ENCODE results near the gene SUSD5. TPM values are rescaled to one million over a fixed set of nuclear protein-coding genes. Genes with fewer than 3 reads are reported as not detected.

Gene SUSD5
- 1.7 and 2.0 TPM in 2 replicates for total RNA-seq (2014; rRNA removed; shearing (Covaris generic))
- 0.76 and 2.5 TPM in 2 replicates for polyA plus RNA-seq (2014; cell fraction: nucleus; rRNA removed)

DNA sequence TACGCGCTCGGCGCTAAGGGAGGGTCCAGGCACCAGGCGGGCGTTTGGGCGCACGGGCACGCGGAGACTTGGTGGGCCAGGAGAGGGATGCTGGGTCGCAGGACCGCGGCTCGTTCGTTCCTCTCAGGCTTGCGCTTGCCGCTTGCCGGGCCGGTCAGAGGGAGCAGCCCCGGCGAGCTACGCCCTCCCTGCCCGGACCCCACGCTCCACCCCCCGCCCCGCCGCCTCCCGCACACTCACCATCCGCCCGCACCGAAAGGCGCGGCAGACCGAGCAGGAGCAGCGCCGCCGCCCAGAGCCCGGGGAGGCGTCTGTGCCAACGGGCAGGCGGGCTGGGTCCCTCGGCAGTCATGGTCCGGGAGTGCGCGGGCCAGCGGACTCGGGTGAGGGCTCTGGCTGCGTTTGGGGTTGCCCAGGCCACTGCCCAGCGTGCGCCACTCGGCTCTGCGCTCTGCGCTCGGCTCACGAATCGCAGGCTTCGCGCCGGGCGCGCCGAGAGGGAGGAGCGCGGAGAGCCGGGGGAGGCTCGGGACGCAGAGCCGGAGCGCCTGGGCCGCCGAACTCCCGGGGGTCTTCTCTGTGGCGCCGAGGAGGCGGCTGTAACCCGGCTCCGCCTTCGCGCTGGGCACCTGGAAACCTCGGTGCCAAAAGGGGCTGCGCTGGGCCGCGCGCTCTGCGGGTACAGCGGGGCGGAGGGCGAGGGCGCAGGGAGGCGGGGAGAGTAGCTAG, at the start of gene SUSD5:
Gene SUSD5 (minus strand): TSS at position 365 of the 729 bp plus-strand sequence. CDS start 13 bp downstream, at position 352.
- peak; percentile 21 for DNase-seq (ENCODE audit: extremely low read depth, low read depth)

DNA sequence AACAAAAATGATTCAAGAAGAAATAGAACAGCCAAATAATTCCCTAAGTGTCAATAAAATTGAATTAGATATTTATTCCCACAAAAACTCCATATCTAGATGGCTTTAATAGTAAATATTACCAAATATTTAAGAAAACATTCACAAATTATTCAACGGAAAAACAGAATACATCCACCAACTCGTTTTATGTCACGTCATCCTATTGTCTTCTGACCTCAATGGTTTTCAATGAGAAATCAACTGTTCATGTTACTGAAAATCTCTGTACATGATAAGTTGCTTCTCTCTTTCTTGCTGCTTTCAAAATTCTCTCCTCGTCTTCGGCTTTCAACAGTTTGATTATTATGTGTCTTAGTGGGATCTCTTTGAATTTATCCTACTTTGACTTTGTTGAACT, 41.5 kb upstream of the SUSD5 start:
- DNase-seq (ENCODE audit: extremely low read depth, low read depth), result no peak

DNA sequence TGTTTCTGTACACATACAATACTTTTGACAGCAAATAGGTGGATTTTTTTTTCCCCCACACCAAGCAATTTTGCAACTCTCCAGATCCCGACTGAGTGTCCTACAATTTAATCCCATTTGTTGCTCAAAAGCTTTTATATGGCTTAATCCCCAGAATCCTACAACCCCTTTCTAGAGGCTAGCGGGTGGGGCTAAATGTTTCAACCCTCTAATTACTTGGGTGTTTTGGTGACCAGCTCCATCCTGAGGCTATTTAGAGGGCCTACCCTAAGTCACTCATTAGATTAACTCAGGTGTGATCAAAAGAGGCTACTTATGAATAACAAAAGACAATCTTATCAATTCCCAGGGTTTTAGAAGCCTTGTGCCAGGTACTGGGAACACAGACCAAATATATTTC, 37.6 kb upstream of the SUSD5 start:
- no peak for DNase-seq (ENCODE audit: extremely low read depth, low read depth)

DNA sequence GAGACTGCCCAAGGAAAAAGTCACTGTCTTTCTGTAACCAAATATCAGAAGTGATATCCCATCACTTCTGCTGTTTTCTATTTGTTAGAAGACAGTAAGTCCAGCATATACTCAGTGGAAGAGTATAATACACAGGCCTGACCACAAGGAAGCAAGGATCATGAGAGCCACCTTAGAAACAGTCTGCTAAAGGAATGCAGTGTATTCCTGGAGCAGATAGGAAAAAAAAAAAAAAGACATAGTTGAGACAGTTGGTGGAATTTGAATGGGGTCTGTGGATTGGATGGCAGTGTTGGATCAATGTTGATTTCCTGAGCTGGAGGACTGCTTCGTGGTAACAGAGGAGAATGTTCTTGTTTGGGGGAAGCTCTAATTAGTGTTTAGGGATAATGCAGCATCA, 32.1 kb upstream of the SUSD5 start:
- no peak for DNase-seq (ENCODE audit: extremely low read depth, low read depth)

DNA sequence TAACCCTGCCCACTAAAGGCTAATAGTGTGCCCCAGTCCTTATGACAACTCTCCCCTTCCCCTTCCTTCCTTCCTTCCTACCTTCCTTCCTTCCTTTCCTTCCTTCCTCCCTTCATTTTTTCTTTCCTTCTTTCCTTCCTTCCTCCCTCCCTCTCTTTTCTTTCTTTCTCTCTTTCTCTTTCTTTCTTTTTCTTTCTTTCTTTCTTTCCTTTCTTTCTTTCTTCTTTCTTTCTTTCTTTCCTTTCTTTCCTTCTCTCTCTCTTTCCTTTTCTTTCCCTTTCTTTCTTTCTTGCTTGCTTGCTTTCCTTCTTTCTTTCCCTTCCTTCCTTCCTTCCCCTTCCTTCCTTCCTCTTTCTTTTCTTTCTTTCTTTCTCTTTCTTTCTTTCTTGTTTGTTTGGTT, 28.2 kb upstream of the SUSD5 start:
- no peak for DNase-seq (ENCODE audit: extremely low read depth, low read depth)

DNA sequence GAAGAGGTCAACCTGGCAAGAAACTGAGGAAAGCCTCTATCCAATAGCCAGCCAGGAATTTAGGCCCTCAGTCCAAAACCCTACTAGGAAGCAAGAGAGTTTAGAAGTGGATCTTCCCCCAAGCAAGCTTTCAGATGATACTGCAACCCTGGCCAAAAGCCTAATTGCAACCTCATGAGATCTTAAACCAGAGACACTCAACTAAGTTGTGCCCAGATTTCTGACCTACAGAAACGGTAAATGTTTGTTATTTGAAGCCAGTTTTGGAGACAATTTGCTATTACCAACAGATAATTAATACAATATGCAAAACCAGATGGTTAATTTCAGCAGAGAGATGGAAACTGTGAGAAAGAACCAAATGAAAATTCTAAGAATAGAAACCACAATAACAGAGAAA, 21.7 kb upstream of the SUSD5 start:
- no peak for DNase-seq (ENCODE audit: extremely low read depth, low read depth)

DNA sequence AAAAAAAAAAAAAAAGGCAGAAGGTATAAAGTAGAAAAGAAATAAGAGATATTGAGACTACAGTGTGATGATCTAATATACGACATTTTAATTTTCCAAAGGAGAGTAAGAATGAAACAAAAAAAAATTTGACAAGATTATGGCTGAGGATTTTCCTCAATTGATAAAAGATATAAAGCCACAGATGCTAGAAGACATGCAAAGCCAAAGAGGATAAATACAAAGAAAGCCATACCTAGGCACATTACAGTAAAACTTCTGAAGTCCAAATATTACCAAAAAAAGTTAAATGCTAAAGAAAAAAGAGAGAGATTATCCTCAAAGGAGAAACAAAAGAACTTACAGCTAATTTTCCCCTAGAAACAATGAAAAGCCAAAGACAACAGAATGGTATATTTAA, 20.3 kb upstream of the SUSD5 start:
- no peak for DNase-seq (ENCODE audit: extremely low read depth, low read depth)

DNA sequence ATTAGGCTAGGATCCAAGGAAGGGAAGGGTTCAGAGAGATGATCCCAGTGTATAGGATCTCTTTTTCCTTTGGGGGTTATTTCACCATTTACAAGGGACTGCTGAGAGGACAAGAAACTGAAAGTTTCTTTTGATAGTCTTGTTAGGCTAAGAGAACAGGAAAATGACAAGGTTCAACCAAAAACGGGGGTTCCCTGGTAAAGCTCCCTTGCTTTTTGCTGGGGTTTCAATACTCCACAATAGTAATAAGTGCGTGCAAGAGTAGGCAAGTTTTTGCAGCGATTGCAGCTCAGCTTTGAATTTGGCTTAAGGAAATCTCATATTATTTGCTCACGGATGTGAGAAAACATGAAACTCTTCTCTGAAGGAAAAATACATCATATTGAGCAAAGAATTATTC, 18.8 kb upstream of the SUSD5 start:
- DNase-seq (ENCODE audit: extremely low read depth, low read depth), result no peak

DNA sequence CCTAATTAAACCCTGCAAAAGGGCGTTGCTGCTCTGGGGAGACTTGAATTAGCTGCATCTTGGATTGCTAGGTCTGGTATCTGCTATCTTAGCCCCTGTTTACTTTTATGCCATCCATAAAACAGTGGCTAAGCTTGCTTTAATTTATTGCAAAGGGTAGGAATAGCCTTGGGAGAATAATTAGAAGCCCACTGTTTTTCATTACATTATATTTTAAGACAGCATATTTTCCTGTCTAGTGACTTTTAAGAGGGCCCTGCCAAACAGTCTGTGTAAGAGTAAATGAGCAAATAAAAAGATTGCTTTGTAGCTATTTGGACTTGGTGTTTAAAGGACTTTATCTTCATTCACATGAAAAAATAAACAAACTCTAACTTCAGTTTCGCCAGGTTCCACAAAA, 17.4 kb upstream of the SUSD5 start:
- no peak for DNase-seq (ENCODE audit: extremely low read depth, low read depth)

DNA sequence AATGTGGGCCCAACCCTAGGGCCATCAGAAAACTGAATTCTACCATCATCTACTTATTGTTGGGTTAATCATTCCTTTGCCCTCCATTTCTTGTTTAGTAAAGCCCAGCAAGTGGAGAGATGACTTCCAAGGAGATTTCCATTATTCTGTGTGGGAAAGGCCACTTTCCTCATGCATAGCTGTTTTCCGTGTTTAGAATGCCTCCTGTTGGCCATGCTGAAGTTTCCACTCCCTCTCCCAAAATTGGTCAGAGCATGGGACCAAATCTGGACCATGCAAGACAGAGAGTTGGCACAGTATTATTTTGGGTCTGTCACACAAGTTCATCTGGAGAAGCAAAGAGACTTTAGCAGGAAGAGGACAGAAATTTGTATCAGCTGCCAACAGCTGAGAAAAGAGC, 15.3 kb upstream of the SUSD5 start:
- no peak for DNase-seq (ENCODE audit: extremely low read depth, low read depth)

DNA sequence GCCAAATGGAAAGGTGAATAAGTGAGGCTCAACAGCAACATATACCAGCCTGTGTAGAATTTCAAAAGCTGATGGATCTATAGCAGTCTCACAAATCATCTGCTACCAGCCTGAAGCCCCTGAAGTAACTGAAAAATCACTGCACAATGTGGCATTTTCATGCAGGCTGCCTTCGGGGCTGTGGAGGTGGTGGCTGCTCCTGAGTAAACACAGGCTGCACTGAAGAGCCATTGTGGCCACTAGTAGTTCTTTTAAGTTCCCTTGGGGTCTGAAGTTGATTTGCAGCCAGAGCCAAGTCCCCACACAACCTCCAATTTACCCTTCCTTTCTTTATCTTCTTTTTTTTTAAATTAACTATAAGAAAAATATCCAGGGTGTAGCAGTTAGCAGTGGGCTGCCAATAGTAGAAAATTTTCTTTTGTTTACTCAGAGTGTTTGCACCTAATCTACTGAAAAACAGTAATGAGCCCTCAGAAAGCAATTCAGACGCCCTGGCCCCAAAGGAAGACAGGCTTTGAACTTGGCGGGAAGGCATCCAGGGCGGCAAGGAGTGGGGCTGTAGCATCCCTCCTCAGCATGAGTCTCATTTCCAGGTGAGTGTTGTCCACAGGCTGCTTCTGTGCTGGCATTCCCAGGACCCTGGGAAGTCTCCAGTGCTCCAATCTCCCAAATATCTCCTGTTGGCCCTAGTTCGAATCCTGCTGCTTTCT, 13.3 kb upstream of the SUSD5 start:
- no peak for DNase-seq (ENCODE audit: extremely low read depth, low read depth)

DNA sequence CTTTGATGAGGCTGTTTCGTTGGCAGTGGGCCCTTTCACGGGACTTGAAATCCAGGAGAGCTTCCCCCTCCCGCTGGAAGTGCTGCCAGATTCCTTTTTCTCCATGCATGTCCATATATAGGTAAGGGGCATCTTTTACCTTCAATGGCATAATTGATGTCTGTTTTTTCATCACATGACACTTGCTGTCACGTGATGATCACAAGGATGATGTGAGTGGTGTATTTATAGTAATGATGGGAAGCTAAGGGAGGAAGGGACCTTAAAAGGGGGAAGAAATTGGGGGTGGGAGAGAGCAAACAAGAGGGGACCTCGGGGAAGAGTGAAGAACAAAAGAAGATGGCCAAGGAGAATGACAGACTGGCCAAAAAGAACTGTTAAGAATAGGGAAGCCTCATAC, 11.3 kb upstream of the SUSD5 start:
- no peak for DNase-seq (ENCODE audit: extremely low read depth, low read depth)

DNA sequence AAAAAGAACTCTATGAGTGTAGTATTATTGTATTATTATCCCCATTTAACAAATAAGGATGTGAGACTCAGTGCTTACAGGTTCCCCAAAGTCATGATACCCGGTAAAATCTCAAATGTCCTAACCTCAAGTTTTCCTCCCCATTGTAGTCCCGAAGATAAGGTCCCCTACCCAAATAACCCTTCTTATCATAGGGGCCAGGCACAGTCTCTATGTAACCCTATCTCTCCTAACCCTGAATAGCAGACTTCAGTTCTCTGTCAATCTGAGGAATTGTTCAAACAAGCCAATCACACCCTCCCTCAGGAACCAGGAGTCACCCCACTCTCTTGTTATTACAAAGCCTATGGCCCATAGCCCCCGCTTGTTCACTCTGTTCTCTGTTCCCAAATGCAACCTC, 10.5 kb upstream of the SUSD5 start:
- DNase-seq (ENCODE audit: extremely low read depth, low read depth), result no peak

DNA sequence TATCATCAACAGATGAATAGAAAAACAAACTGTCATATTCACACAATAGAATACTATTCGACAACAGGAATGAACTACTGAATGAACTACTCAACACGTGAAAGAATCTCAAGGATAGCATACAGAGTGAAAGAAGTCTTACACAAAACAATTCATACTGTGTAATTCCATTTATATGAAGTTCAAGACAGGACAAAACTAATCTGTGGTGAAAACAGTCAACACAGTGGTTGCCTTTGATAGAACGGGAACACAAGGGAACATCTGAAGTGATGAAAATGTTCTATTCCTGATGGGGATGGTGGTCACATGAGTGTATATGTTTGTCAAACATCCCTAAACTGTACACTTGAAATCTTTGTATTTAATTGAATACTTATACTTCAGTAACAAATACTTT, 2.6 kb upstream of the SUSD5 start:
- no peak for DNase-seq (ENCODE audit: extremely low read depth, low read depth)

DNA sequence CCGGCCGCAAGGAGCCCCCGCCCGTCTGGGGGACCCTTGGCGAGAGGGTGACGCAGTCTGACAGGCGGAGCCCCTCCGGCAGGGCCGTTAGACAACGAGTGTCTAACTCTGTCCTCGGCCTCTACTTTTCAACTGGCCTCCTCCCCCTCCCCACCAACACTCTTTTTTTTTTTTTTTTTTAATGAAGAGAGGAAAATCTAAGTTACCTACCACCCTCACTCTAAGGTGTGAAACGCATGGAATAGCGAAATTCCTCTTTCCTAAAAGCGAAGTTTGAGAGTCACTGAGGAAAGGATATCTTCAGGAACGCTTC, 521 bp upstream of the SUSD5 start:
- no peak for DNase-seq (ENCODE audit: extremely low read depth, low read depth)

DNA sequence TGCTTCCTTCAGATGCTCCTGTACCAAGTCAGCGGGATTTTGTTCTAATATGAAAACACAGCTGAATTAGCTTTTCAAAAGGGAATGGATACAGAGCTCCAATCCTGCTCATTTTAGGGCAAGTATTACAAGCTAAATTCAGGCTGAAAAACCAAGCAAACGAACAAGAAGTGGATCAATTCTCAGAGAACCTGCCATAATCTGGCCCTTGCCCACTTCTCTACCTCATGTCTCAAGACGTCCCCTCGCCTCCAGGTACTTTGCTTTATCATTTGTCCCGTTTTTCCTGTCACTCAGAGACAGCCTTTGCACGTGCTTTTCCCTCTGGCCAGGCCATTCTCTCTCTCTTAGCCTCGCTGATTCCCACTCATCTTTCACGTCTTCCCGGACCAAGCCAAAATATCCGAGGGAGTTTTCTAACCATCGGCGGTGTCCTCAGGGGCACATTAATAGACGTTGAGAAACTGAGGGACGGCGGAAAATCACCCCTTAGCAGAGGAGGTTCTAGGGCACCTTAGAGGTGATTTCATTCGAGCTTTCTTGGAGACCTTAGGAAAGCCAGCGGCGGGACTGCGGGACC, 654 bp downstream of the SUSD5 start:
- no peak for DNase-seq (ENCODE audit: extremely low read depth, low read depth)

DNA sequence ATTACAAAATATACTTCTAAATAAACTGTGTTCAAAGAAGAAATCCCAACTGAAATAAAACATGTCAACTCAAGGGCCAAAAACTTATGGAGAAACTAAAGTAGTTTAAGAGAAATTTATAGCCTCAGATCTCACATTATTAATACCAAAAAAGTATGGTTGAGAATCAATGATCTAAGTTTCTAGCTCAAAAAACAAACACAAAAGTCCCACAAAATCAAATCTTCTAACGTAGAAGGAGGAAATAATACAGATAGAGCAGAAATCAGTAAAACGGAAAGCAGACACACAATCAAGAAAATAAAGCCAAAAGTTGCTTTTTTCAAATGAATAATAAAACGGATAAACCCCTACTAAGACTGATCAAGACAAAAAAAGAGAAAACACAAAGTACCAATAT, 2.9 kb downstream of the SUSD5 start:
- DNase-seq (ENCODE audit: extremely low read depth, low read depth), result no peak

DNA sequence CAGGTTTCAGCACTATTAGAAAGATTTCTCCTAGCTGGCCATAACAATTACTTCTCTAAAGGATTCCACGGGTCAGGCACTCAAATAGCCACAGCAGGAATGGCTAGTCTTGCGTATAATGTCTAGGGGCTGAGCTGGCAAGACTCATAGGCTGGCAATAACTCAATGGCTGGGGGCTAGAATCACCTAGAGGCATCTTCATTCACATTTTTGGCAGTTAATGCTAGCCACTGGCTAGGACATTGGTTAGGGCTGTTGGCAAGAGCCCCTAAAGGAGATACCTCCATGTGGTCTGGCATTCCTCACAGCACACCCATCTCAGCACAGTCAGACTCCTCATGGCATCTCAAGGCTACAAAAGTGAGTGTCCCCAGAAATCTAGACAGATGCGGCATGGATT, 6.2 kb downstream of the SUSD5 start:
- DNase-seq (ENCODE audit: extremely low read depth, low read depth), result no peak

DNA sequence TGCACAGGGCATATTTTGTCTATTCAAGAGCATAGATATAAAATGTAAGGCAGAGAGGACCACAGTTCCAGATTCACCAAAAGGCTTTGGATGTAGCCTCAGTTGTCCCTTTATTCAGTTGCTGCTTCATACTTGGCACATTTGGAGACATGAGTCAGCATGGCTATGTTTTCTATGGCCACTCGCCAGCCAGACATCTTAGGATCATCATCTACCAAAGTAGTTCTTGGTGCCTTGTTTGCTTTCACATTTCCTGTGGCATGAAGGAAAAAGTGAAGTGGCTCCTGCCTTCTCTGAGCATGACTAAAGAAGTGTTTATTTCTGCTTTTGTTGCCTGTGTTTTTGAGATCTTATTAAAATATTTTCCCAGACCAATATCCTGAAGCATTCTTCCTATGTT, 7.2 kb downstream of the SUSD5 start:
- peak; percentile 43 for DNase-seq (ENCODE audit: extremely low read depth, low read depth)

DNA sequence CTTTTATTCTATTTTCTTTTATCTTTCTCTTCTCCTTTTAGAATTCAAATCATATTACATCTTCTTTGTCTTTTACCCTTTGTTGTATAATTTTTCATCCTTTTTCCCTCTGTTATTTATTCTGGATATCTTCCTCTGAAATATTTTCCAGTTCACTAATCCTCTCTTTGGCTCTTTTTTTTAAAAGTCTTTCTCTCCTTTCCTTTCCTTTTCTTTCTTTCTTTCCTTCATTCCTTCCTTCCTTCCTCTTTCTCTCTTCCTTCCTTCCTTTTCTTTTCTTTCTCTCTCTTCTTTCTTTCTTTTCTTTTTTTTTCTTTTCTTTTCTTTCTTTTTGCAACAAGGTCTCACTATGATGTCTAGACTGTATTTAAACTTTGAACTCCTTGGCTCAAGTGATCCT, 9.3 kb downstream of the SUSD5 start:
- DNase-seq (ENCODE audit: extremely low read depth, low read depth), result no peak

DNA sequence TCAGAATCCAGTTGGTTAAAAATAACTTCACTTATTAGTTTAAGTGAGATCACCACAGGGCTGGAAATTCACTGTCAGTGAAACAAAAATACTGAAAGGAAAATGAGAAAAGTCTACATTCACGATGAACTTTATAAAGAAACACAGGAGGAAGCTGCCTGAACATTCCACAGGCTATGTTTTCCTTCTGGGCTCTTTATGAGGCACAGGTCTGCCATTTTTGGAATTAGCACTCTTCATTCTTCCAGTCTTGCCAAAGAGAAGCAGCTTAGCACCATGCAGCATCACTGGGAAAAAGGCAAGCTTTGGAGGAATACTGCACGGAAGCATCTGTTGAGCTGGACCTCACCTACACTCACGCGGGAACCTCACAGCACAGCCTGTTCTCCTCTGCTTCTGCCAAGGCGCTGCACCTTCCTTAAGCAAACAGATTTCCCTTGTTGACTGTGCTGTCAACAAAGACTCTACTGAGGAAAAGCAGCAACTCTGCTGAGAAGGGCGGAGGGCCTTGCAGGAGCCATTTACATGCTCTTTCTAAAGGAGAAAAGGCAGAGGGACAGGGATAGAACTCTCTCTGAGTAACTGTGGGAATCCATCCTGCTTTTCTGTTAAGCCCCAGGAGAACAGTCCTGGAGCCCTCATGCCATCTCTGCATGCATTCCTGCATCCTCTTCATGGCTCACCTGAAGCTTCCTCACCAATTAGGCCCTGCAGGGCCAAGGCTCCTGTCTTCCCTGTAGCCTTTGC, 15.7 kb downstream of the SUSD5 start:
- no peak for DNase-seq (ENCODE audit: extremely low read depth, low read depth)

DNA sequence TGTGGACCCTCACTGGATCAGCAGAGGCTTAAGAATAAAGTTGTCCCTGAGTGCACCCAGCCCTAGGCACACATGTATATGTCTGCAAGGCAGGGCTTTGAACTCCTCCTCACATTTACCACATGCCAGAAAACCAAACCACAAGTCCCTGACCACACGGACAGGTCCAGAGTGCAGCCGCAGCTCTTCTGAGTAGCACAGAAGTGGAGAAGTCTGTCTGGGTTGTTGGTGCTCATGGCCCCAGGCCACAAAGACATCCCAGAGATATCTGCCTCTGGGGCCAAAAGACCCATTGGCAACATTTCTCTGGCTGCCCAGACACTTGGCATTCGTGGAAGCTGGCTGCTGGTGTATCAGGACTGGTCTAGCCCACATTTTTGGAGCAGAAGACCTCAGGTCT, 17.4 kb downstream of the SUSD5 start:
- DNase-seq (ENCODE audit: extremely low read depth, low read depth), result no peak
